NCI-H774 (cell line): Measurements from ENCODE around the gene HERC2.
A peak's percentile ranks its signal among the peaks of the same experiment; 100 is the strongest.

ENCODE experiments used
- DNase-seq: peaks from one replicate; lab custom pipeline; 2025; lab: John Stamatoyannopoulos, UW

The HERC2 gene

DNA sequence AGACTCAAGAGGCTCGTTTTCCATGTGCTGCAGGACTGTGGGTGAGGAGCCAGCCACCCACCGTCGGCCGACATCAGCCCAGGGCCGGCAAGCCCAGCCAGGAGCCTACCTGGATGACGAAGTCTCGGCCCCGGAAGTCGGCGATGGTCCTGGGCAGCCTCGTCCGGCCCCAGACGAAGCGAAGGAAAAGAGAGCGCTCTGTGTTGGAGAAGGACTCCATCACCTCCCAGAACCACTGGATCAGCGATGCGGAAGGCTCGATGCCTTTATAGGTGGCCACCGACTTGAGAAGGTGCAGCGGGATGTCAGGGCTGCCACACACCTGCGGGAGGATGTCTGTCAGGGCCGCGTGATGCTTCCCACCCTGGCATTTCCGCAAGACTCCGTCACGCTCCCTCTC is 209.0 kb downstream of the HERC2 start:
- no peak for DNase-seq

DNA sequence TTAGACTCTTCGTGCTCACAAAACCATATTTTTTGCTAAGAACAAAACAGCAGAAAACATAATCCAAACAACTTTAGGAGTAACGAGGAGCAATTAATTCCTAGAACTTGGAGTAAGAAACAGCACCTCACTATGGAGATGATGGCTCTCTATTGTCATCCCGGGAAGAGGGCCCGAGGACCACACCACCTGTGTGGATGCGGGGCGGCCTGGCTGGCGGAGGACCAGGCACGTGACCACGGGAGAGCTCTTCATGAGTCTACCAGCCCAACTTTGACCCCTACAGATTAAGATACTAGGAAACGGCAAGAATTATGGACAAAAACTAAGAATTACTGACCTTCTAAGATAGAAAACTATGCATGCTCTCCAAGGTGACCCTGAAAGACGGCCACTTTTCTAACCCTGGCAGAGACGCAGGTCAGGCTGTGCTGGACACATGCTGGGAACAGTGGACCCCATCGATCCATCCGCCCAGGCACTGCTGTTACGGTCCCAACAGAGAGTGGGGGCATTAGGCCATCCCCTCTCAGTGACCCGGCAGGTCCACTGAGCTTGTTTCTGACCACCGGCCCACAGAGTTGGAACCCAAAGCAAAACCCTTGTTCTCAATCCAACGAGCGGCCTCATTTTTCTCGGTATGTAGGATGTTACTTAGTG is 209.7 kb downstream of the HERC2 start:
- no peak for DNase-seq

DNA sequence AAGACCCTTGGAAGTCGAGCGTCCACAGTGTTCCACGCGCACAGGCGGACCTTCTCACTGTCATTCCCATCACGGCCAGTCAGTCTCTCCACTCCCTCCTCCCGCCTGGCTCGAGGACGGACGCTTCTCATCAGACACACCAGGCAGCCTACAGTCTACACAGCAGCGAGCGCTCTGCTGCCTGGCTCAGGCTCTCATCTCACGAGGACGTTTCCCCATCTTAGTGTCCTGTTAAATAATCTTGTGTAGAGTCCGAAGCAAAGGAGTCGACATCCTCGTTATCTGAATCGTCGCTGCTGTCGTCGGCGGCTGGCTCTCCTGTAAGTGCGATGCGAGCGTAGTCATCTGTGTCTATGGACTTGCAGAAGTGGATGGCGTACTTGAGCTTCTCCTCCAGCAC is 210.4 kb downstream of the HERC2 start:
- no peak for DNase-seq

DNA sequence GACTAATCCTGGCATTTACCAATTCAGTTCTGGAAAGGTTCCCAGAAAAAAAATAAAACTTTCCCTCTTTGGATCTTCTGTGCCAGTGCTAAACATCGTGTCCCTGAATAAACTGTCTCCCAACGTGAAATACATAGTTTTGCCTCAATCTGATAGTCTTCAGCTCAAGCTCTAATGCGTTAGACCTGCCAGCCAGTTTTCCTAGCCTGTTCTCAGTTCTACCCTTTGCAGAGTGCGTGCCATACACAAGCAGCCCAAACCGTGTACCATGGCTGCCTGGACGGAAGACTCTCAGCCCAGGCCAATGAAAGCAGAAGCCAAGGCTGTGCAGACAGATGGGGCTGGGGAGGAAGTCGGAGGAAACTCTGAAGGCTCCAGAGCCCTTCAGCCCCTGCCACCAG is 211.5 kb downstream of the HERC2 start:
- no peak for DNase-seq

DNA sequence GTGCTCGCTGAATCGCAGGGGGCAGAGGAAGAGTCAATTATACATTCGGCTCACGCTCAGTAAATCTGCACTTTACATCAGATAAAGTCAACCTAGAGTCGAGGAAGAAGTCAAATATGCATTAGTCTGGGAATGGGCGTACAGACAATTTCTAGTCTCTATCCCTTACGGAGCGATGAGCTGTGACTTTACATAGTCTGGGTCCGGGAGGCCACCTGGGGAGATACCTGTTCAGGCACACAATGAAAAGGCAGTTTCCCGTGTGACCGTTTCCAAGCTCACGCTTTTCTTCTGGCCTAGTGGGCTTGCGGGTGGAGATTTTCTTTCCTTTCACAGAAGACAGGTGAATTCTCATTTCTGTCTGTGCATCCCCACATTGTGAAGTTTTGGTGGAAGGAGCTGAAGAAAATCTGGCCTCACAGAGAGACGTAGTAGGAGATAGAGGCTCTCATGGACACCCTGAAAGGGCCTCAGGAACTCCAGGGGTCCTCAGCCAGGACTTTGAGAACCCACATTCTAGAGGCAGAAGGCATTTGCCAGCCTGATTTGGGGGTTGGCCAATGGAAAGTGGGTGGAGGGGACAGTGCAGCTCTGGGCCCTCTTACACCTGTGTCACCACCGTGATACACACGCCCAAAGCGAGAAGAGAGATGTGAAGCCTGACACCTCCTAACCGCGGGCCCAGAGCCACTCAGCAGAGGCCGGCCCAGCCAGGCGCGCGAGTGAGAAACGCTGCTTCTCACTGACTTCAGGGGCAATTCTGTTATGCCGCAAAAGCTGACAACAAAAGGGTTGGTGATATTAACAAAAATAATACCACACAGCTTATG is 212.1 kb downstream of the HERC2 start:
- no peak for DNase-seq

DNA sequence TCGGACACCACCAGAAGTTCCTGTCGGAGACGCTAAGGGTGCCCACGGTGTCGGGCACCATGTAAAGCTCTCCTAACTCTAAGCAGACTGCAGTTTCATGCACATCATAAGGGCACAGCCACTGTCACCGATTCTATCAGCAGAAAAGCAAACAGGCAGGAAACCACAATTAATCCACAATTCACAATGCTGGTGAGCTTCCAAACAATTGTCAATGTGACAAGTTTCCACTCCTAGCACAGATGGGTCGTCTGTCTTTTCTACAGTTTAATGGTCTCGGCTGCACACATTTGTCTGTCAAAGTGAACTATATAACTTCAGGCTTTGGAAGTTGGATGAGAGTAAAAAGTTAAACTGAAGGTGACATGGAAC is 214.1 kb downstream of the HERC2 start:
- DNase-seq, result no peak

DNA sequence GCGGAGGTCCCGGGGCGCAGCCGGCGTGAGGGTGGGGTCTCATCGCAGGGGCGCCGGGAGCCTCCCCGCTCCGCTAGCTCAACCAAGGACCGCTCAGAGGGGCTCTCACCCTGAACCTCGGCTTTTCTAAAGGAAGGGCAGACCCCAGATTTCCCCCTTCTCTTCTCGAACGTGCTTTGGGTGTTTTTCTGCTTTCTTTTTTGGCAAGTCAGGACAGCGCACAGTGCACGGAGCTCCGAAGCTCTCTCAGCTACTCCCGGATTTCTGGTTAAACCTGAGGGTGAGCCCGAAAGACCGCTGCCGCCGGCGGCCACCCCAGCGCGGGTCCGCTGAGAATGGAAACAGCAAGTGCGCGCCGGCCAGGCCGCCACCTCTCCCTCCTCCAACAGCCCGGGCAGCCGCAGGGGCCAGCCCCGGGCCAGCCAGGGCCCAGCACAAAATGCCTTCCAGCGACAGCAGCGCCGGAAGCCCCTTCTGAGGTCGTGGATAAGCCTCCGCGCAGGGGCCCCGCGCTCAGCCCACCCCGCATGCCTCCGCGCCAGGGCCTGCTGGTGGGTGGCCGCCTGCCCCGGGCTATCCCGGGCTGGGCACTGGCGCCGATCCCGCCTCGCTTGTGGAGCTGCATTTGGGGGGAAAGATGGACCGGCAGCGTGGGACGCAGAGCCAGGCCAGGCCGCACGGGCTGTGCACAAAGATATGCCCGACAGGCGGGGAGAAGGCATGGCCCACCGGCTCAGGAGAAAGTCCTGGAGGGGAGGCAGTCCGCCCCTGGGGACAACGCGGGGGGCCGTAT is 214.7 kb downstream of the HERC2 start:
- DNase-seq, result no peak

DNA sequence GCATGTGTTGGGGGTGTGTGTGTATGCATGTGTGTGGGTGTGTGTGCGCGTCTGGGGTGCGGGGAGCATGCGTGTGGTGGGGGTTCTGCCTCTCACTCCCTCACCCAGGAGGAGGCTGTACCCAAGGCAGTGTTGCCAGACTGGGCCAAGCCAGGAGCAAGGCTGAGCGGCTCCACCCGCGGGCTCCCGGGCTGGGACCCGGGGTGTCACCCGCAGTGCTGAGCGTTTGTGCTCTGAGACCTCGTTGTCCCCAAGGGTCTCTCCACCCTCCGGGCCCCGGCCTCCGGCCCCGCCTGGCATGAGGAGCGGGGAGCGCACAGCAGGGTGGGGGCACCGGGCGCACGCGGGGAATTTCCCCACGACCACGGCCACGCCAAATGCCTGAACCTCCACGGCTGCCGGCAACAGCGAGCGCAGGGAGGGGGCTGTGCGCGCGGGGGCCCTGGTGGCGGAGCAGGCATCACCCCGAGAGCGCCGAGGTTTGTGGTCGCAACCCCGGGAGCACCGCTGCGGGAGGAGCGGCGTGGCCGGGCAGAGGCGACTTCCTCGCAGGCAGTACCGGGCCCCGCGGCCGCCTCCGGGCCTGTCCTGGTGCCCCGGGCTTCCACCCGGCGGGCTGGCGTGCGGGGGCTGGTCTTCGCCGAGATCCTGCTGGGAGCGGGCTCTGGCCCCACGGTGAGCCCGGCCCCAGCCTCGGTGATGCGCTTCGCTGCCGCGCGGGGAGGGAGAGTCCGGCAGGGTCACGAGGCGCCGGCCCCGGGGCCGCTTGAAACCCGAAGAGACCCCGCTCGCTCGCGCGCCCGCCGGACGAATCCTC is 215.5 kb downstream of the HERC2 start:
- DNase-seq, result no peak

DNA sequence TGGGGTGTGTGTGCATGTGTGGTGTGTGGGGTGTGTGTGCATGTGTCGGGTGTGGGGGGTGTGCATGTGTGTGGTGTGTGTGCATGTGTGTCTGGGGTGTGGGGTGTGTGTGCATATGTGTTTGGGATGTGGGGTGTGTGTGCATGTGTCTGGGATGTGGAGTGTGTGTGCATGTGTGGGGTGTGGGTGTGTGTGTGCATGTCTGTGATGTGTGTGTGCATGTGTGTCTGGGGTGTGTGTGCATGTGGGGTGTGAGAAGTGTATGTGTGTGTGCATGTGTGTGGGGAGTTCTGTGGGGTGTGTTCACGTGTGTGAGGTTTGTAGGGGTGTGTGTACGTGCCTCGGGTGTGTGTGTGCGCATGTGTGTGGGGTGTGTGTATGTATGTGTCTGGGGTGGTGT is 216.2 kb downstream of the HERC2 start:
- DNase-seq, result no peak

DNA sequence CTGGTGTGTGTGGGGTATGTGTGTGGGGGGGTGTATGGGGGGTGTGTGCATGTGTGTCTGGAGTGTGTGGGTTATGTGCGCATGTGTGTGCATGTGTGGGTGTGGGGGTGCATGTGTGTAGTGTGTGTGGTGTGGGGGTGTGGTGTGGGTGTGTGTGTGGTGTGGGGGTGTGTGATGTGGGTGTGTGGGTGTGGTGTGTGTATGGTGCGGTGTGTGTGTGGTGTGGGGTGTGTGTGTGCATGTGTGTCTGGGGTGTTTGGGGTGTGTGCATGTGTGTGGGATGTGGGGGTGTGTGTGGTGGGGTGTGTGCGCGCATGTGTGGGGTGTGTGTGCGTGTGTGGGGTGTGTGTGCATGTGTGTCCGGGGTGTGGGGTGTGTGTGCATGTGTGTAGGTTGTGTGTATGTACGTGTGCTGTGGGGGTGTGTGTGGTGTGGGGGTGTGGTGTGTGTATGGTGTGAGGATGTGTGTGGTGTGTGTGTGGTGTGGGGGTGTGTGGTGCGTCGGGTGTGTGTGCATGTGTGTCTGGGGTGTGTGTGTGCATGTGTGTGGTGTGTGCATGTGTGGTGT is 216.7 kb downstream of the HERC2 start:
- DNase-seq, result no peak

DNA sequence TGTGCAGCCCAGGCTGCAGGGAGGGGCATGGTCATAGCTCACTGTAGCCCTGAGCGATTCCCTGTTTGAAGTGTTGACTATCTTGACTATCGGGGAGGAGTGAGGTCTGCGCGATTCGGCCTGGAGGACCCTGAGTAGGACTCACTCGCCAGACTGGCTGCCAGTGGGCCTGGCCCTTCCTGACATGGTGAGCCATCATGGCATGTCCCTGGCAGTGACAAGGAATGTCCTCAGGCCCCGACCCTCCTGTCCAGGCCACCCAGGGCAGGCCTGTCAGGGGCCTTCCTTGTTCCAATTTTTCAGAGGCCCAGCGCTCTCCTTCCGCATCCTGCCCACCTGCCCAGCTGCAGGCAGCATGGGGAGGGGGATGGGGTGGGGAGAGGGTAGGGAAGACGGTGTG is 217.7 kb downstream of the HERC2 start:
- no peak for DNase-seq

DNA sequence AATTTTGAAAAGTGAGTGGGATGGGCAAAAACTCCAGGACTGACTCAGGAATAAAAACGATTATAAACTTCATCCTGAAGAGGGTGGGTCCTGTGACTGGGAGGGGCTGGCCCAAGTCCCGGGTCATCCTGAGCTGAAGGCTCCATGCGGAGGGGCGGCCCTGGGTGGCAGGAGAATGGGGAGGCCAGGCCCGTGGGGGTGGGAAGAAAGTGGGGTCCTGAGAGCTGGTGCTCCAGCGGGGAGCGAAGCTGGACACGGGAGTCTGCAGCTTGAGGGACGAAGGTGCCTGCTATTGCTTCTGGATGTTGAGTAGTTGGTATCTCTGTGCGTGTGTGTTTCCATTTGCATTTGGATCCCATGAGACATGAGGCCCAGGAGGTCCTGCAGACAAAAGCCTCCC is 218.1 kb downstream of the HERC2 start:
- no peak for DNase-seq

DNA sequence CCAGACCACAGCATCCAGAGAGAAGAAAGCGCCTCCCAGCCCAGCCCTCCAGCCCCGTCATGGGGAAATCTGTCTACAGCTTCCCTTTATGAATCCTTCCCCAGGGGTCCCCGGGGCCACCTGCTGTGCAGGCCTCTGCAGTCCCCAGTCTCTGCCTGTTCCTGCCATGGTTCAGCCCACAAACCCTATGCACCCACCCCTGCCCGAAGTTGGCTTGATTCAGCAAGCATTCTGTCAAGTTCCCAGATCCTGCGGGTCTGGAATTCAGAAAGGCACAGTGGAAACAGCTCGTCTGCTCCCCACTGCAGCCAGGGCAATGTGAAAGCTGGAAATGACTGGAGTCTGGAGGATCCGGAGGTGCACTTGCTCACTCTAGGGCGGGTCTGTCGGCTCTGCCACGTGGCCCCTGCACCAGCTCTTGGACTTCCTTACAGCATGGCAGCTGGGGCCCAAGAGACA is 220.0 kb downstream of the HERC2 start:
- no peak for DNase-seq

DNA sequence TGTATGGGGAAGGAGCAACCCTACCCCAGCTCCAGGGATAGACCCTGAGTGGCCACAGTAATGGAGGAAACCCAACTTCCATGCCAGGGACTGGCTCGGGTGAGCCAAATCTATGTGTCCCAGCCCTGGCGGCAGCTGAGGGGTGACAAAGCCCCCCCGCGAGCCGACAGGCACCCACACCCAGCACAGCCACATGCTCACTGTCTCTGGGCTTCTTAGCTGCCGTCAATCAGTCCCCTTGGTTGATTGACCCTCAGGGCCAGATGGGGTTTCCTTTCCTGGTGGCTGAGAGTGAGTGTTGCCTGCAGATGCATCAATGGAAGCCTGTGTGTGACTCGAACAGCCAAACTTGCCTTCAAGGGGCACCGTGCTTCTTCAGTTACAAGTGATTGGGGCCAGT is 220.8 kb downstream of the HERC2 start:
- DNase-seq, result no peak

DNA sequence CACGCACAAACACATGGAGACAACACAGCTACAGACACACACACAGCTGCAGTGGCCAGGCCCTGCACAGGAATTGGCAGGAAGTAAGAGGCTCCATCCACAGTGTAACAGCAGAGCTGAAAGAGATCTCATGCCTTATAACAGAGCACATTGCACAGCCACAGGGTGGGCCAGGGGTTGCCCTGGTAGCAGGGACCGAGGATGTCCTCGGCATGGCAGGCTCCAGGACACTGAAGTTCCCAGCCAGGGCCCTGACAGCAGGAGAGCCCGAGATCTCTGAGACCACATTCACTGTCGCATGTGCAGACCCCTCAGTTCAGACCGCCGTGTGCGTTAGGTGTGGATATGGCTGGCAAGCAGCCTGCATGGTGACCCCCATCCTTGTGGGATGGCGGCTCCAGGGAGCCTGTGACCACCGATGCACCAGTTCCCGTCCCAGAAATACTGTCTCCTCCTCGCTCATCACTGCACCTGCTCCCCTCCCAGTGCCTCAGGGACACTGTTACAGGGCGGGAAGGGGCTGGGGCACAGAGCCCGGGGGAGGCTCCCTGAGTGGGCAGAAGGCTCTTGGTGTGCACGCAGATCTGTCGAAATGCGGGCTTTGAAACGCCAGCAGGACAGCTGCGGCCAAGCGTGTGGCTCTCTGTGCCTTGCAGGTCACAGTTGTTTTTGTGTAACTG is 221.3 kb downstream of the HERC2 start:
- DNase-seq, result no peak

DNA sequence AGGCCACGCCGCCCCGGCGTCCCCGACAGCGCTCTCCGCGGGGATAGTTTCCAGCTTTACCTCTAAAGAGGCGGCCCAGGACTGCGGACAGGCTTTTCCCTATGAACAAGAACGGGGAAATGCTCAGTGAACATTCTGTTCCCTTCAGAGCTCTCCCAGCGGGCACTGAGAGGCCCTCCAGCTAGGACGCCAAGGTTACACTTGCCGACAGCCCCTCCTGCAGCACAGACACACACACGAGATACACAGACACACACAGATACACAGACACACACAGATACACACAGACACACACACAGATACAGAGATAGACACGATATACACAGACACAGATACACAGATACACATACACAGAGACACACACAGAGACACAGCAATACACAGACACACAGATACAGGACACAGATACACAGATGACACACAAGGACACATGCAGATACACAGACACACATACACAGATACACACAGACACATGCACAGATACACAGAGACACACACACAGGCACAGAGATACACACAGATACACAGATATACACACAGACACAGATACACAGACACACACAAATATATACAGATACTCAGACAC is 222.3 kb downstream of the HERC2 start:
- no peak for DNase-seq

DNA sequence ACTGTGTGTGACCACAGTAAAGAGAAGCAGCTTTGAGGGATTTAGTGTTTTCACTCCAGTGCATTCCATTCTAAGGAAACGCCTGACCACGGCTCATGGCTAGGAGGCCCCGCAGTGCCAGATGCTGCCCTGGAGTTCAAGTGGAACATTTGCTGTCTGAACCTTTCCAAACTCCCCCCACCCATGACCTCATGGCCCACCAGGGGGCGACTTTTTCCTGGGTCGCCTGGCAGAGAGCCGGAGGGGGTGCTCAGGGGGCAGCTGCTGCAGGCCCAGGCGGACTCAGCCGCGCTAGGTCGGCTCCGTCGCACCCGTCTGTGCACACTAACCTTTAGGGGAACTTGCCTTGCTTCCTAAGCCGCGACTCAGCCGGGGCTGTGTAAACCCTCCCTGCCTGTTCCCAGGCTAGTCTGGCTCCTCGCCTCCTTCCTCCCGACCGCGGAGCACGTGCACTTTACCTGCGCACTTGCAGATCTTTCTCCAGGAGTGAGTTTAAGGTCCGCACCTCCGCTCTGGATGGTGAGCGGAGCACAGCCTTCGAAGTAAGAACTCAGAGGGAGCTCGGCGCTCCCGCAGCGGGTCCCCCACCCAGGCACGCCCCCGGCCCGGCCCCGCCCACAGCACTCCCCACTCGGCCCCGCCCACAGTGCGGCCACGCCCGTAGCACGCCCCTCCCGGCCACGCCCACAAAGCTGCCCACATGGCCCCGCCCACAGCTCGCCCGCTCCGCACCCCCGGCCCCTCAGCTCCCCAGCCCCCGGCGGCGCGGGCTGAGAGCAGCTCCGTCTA is 223.0 kb downstream of the HERC2 start, which contains the start of gene OCA2:
TSS of gene OCA2 (minus strand) at position 550 of the 789 bp plus-strand sequence. CDS start 17,441 bp downstream, outside the sequence.
- DNase-seq, result peak; percentile 32

DNA sequence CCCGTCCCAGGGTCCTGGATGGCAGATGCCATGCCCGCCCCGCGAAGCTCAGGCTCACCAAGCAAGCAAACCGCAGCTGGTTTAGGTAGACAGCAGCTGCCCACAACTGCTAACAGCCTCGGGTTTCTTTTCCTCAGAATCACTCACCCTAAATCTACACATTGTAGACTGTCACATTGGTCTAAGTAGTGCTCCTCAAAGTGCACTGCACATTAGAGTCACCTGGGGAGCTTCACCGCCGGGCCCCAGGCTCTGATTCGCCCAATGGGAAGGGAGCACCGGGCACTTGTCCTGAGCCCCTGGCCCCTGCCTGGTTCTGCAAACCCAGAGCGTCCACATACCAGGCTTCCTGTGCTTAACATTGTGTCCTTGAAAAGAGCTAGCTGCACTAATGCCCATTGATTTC is 223.6 kb downstream of the HERC2 start:
- no peak for DNase-seq

DNA sequence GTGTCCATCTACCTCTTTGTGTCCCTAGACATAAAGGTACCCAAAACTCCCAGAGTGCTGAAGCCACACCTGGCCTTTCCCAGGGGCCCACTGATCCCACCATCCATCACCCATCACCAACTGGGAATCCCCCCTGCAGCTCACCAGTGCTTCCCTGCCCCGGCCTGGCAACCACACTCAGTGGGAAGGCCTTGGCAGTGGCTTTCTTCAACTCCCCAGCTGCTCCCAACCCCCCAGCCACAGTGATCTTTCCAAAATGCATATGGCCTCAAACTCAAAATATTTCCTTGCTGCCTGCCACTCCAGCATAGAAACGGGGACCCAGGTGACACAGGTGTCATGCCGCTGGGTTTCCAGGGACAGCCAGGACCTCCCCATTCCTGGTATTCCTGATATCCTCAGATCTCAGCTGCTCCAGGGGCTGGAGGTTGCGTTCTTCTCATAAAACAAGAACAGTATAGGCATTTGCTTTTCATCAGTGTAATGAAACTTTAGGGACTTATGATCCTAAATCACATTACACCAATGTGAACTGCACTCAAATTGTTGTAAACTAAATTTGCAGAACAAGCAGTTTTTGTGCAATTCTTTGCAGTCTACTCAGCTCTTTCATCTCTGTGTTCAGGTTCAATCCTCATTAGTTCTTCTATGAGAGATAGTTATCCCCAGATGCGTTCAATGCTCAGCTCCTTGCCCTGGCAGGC is 224.2 kb downstream of the HERC2 start:
- DNase-seq, result no peak
